Body of pancreas (tissue), 4 donors: ENCODE measurements around the gene PHF21A.

Experiments
- POLR2A ChIP-seq, 3 donors: fragments of 450-650 bp; IDR thresholded peaks; one replicate each; pipeline ENCODE4 v1.6.1; 2016; ENCODE audit warnings: antibody characterized with exemption in 3 of 3, mild to moderate bottlenecking in 2 of 3
- TF ChIP-seq, protein P1 (sequence below), 7 experiments: fragments of 450-650 bp in 4 of 7; fragments of 200-600 bp in 3 of 7; sonication (generic) in 3 of 7; IDR thresholded peaks; one replicate each; pipeline ENCODE4 v1.5.1; 2016 to 2019; ENCODE audit warnings: antibody characterized with exemption in 7 of 7

DNA sequence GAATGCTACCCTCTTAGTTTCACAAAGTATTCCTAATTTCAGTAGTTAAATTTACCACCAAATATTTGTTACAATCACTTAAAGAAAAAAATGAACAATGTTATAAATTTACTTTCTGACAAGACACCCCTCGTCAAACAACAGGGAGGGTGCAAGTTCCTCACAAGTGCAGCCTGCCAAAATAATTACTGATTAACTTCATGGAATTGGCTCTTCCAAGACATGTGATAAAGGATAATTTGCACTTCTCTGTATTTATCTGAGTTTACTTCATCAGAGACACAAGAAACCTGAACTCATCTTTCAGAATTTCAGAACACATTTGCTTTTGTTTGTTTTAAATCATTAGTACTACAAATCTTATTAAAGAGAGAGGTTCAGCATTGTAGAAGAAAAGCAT lies 132.3 kb downstream of the PHF21A start:
- TF ChIP-seq, protein P1, sequence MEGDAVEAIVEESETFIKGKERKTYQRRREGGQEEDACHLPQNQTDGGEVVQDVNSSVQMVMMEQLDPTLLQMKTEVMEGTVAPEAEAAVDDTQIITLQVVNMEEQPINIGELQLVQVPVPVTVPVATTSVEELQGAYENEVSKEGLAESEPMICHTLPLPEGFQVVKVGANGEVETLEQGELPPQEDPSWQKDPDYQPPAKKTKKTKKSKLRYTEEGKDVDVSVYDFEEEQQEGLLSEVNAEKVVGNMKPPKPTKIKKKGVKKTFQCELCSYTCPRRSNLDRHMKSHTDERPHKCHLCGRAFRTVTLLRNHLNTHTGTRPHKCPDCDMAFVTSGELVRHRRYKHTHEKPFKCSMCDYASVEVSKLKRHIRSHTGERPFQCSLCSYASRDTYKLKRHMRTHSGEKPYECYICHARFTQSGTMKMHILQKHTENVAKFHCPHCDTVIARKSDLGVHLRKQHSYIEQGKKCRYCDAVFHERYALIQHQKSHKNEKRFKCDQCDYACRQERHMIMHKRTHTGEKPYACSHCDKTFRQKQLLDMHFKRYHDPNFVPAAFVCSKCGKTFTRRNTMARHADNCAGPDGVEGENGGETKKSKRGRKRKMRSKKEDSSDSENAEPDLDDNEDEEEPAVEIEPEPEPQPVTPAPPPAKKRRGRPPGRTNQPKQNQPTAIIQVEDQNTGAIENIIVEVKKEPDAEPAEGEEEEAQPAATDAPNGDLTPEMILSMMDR (IDR thresholded peaks at IDR 0.05): no peak
- no peak for TF ChIP-seq POLR2A (IDR thresholded peaks at IDR 0.05)
